Smooth muscle cell (in vitro differentiated cells): Measurements from ENCODE around the gene TBC1D7. TPM values are rescaled to one million over a fixed set of nuclear protein-coding genes. Genes with fewer than 3 reads are reported as not detected.

Experiments used
- DNase-seq: peaks from one replicate; lab custom pipeline; 2025; ENCODE audit not compliant: unreplicated experiment; lab: John Stamatoyannopoulos, UW
- H2AFZ ChIP-seq: fragments of 200-600 bp; sonication (generic); 2 replicates; pipeline ENCODE4 v1.6.0; 2016; ENCODE audit warnings: antibody characterized with exemption, low read depth, mild to moderate bottlenecking
- H3F3A ChIP-seq: fragments of 200-600 bp; sonication (generic); 2 replicates; pipeline ENCODE4 v1.6.0; 2017; ENCODE audit warnings: antibody characterized with exemption, low read depth
- H3K27ac ChIP-seq: fragments of 200-600 bp; sonication (generic); 2 replicates; pipeline ENCODE4 v1.5.1; 2016; ENCODE audit warnings: low read depth, mild to moderate bottlenecking
- H3K27me3 ChIP-seq: fragments of 200-600 bp; sonication (generic); 2 replicates; pipeline ENCODE4 v1.6.1; 2016; ENCODE audit warnings: low read depth, mild to moderate bottlenecking
- H3K36me3 ChIP-seq: fragments of 200-600 bp; sonication (generic); 2 replicates; pipeline ENCODE4 v1.5.1; 2016; ENCODE audit warnings: low read depth
- H3K4me1 ChIP-seq: fragments of 200-600 bp; sonication (generic); 2 replicates; pipeline ENCODE4 v1.5.1; 2016; ENCODE audit warnings: low read depth
- H3K4me2 ChIP-seq: fragments of 200-600 bp; sonication (generic); 2 replicates; pipeline ENCODE4 v1.6.0; 2016; ENCODE audit warnings: mild to moderate bottlenecking
- H3K4me3 ChIP-seq: fragments of 200-600 bp; sonication (generic); 2 replicates; pipeline ENCODE4 v1.5.1; 2016; ENCODE audit warnings: mild to moderate bottlenecking
- H3K79me2 ChIP-seq: fragments of 200-600 bp; sonication (generic); 2 replicates; pipeline ENCODE4 v1.6.0; 2016; ENCODE audit warnings: low read depth, mild to moderate bottlenecking
- H3K9ac ChIP-seq: fragments of 200-600 bp; sonication (generic); 2 replicates; pipeline ENCODE4 v1.6.0; 2016; ENCODE audit warnings: low read depth
- H3K9me3 ChIP-seq: fragments of 200-600 bp; sonication (generic); replicated peaks from 2 replicates; pipeline ENCODE4 v1.5.1; 2016; ENCODE audit warnings: low read depth
- H4K20me1 ChIP-seq: fragments of 200-600 bp; sonication (generic); 2 replicates; pipeline ENCODE4 v1.6.0; 2016; ENCODE audit warnings: low read depth
- WGBS: methylation state at CpG from one replicate; pipeline ENCODE4 v1.1.7; 2016; ENCODE audit warnings: low lambda C conversion rate; 5-methylcytosine and 5-hydroxymethylcytosine counted together
- polyA plus RNA-seq: library from polyadenylated mRNA; unstranded; fragments of >200 nt; fragmentation: Nextera tagmentation; extraction: Ambion mirVana; gene quantifications from 2 replicates; pipeline ENCODE4 v1.2.1, GENCODE V29; 2016
- total RNA-seq: library from RNA; depleted of rRNA; stranded (reverse); fragments of >200 nt; gene quantifications from 2 replicates; pipeline ENCODE4 v1.2.3, GENCODE V29; 2014
- TF ChIP-seq, protein P1 (sequence below): fragments of 200-600 bp; sonication (generic); IDR thresholded peaks from 2 replicates; pipeline ENCODE4 v1.5.1; 2017; ENCODE audit warnings: borderline replicate concordance, mild to moderate bottlenecking, antibody characterized with exemption; ENCODE audit not compliant: insufficient read depth, poor library complexity, severe bottlenecking

The TBC1D7 gene
- total and polyA plus RNA-seq, 2 experiments from 2014 or later = 21.1 to 39.6 TPM

DNA sequence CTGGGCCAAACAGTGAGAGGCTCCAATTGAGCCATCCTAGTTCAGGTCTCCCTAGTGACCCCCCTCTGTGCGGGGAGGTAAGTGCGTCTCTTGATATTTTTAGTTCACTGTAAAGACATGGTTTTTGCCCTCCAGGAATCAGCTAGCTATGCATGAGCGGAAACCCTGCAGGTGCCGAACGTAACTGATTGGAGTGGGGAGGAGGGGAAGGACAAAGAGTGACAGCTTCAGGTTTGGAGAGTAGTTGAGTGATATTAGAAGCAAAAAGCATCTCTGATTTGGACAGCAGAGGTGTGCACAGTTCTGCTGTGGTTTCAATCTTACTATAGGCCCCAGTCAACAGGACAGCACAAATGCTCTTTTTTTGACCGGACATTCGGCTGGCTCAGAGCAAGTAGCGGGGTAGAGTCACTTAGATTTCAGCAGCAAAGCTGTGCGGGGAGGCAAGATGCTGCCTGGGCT, 31.8 kb downstream of the TBC1D7 start:
- Histone ChIP-seq H3K4me2 (no peak overlapping the region), H3K36me3 (peaks cover 5% of the 10 kb centered on the region), H3K27me3 (no peaks in the 10 kb centered on the region), H3K4me3 (no peak overlapping the region), H3K4me1 (no peaks in the 10 kb centered on the region), H4K20me1 (no peaks in the 10 kb centered on the region), H3K27ac (no peak overlapping the region), H3K9me3 (no peaks in the 10 kb centered on the region), H3F3A (no peaks in the 10 kb centered on the region), H2AFZ (no peak overlapping the region), H3K9ac (no peak overlapping the region), H3K79me2 (no peaks in the 10 kb centered on the region)
- TF ChIP-seq, protein P1, sequence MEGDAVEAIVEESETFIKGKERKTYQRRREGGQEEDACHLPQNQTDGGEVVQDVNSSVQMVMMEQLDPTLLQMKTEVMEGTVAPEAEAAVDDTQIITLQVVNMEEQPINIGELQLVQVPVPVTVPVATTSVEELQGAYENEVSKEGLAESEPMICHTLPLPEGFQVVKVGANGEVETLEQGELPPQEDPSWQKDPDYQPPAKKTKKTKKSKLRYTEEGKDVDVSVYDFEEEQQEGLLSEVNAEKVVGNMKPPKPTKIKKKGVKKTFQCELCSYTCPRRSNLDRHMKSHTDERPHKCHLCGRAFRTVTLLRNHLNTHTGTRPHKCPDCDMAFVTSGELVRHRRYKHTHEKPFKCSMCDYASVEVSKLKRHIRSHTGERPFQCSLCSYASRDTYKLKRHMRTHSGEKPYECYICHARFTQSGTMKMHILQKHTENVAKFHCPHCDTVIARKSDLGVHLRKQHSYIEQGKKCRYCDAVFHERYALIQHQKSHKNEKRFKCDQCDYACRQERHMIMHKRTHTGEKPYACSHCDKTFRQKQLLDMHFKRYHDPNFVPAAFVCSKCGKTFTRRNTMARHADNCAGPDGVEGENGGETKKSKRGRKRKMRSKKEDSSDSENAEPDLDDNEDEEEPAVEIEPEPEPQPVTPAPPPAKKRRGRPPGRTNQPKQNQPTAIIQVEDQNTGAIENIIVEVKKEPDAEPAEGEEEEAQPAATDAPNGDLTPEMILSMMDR = no peak
- no peak for DNase-seq
- WGBS = 95% methylated on average over 9 of the region's 9 CpGs

DNA sequence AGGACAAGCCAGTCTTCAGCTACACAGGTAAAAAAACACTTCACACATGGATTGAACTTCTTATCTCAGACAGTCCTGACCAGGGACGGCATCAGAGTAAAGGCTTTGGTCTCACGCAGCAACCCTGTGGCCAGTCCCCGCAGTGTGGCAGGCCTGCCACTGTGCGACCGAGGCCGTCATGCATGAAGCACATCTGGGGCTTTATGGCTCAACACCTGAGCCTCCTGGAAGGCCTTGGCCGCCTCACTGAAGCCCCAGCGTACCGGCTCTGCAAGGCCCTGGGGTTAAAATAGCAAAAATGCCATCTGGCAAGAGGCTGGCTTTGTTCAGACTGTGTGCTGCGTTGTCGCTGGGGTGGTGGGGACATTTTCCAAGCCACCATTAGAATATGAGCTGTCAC, 32.8 kb downstream of the TBC1D7 start:
- H3K4me3 ChIP-seq = no peak overlapping the region
- H3K9ac ChIP-seq = no peak overlapping the region
- no peaks in the 10 kb centered on the region for H3K27me3 ChIP-seq
- peaks cover 5% of the 10 kb centered on the region for H3K36me3 ChIP-seq
- H3K27ac ChIP-seq = no peak overlapping the region
- no peak overlapping the region for H2AFZ ChIP-seq
- no peaks in the 10 kb centered on the region for H4K20me1 ChIP-seq
- no peaks in the 10 kb centered on the region for H3K9me3 ChIP-seq
- H3K4me1 ChIP-seq = no peaks in the 10 kb centered on the region
- TF ChIP-seq, protein P1 = no peak
- no peaks in the 10 kb centered on the region for H3K79me2 ChIP-seq
- WGBS = 96% methylated on average over 11 of the region's 11 CpGs
- H3K4me2 ChIP-seq = no peak overlapping the region
- no peak for DNase-seq
- no peaks in the 10 kb centered on the region for H3F3A ChIP-seq

- 89% methylated on average over 13 of the region's 13 CpGs for WGBS
- H3K9ac ChIP-seq = no peak overlapping the region
- DNase-seq = no peak
These were observed 33.8 kb downstream of the TBC1D7 start for GRCh38 chr6:13294499-13295069.

More at GRCh38 chr6:13294499-13295069, 33.8 kb downstream of the TBC1D7 start:
- Histone ChIP-seq H3K27me3 (no peaks in the 10 kb centered on the region), H3F3A (no peaks in the 10 kb centered on the region), H3K9me3 (no peaks in the 10 kb centered on the region), H3K4me2 (no peak overlapping the region), H2AFZ (no peak overlapping the region), H3K79me2 (no peaks in the 10 kb centered on the region), H3K36me3 (peaks cover 5% of the 10 kb centered on the region), H3K27ac (no peak overlapping the region), H3K4me3 (no peak overlapping the region), H4K20me1 (no peaks in the 10 kb centered on the region), H3K4me1 (peaks cover 4% of the 10 kb centered on the region)
- TF ChIP-seq, protein P1 = no peak
